NOMO-1 (cell line): ENCODE measurements around the gene SEMA4D.
A peak's percentile ranks its signal among the peaks of the same experiment; 100 is the strongest.

Source experiments
- DNase-seq, 2 experiments: peaks; one replicate each; lab custom pipeline; 2025; ENCODE audit not compliant: unreplicated experiment in 2 of 2; lab: John Stamatoyannopoulos, UW

The SEMA4D gene

GRCh38 chr9:89502038-89502601, 4.2 kb upstream of the SEMA4D start:
- no peak for DNase-seq

GRCh38 chr9:89501311-89501898, 3.5 kb upstream of the SEMA4D start:
- DNase-seq, result no peak

- DNase-seq, result no peak
Measured at GRCh38 chr9:89500008-89500407, 2.1 kb upstream of the SEMA4D start.

- DNase-seq, result peak; percentile 38 to 43
Measured at GRCh38 chr9:89498852-89499480, 1.1 kb upstream of the SEMA4D start.

GRCh38 chr9:89497257-89497963, 503 bp downstream of the SEMA4D start:
- no peak for DNase-seq

- no peak for DNase-seq
Measured at GRCh38 chr9:89496645-89497256, 1.2 kb downstream of the SEMA4D start.

- no peak for DNase-seq
Measured at GRCh38 chr9:89495824-89496560, 1.9 kb downstream of the SEMA4D start.

GRCh38 chr9:89494199-89494598, 3.7 kb downstream of the SEMA4D start:
- no peak for DNase-seq

- DNase-seq, result no peak
Measured at GRCh38 chr9:89493671-89494070, 4.2 kb downstream of the SEMA4D start.

- no peak for DNase-seq
Measured at GRCh38 chr9:89493181-89493580, 4.7 kb downstream of the SEMA4D start.

- no peak for DNase-seq
Measured at GRCh38 chr9:89492586-89492985, 5.3 kb downstream of the SEMA4D start.

- no peak for DNase-seq
Measured at GRCh38 chr9:89491694-89492093, 6.2 kb downstream of the SEMA4D start.

GRCh38 chr9:89489548-89490530, 8.1 kb downstream of the SEMA4D start:
- DNase-seq, result no peak

GRCh38 chr9:89488936-89489335, 9.0 kb downstream of the SEMA4D start:
- no peak for DNase-seq

- no peak for DNase-seq
Measured at GRCh38 chr9:89488131-89488530, 9.8 kb downstream of the SEMA4D start.

GRCh38 chr9:89486681-89487080, 11.2 kb downstream of the SEMA4D start:
- DNase-seq, result no peak

GRCh38 chr9:89484475-89485404, 13.2 kb downstream of the SEMA4D start:
- no peak for DNase-seq
